HepG2 (cell line): ENCODE data around the gene PTPRM. TPM values are rescaled to one million over a fixed set of nuclear protein-coding genes. Genes with fewer than 3 reads are reported as not detected.

Experiments
- ATAC-seq: fragments of 200-7000 bp; cut with Tn5 transposase; 3 replicates; pipeline ENCODE4 v1.9.1; 2020; ENCODE audit warnings: mild to moderate bottlenecking, moderate library complexity
- BruUV-seq: library from RNA; stranded (reverse); fragments of 400-500 nt; replicated peaks from 2 replicates; lab custom pipeline; 2021; lab: Mats Ljungman, UMichigan
- CTCF ChIA-PET: fragments of 300-600 bp; formaldehyde crosslinking; extraction: SDS; loops from one replicate; lab custom pipeline; 2021; ENCODE audit warnings: low total read pairs, inconsistent platforms, low intra/inter-chr PET ratio; lab: Yijun Ruan, JAX
- POLR2A ChIA-PET: fragments of 350-600 bp; sonication (Branson Sonifier 250); formaldehyde crosslinking; loops from one replicate; lab custom pipeline; 2020; ENCODE audit warnings: antibody characterized with exemption, inconsistent platforms; lab: Yijun Ruan, JAX
- DNase-seq: peaks from one replicate; pipeline ENCODE4 v3.0.0-alpha.2; 2015; ENCODE audit warnings: low spot score
- FAIRE-seq: peaks from 3 replicates; lab custom pipeline; 2011; peaks lifted over from hg19 to GRCh38; lab: Jason Lieb, UNC
- H2AFZ ChIP-seq: one replicate; pipeline ENCODE4 v1.6.1; 2011; ENCODE audit warnings: low read length, inconsistent platforms
- H3K27ac ChIP-seq: fragments of 300-600 bp; 3 replicates; pipeline ENCODE4 v1.8.0; 2011; ENCODE audit warnings: mixed run types, mild to moderate bottlenecking, mixed read lengths, low read length, inconsistent platforms; ENCODE audit not compliant: insufficient read depth; ENCODE audit errors: extremely low read length
- H3K27me3 ChIP-seq, 2 experiments: fragments of 200-600 bp in 1 of 2; 2 replicates in 1 of 2; 3 replicates in 1 of 2; pipeline versions ENCODE4 v1.6.0 to v1.8.0; 2011; ENCODE audit warnings: low read length in 2 of 2, mild to moderate bottlenecking in 2 of 2, moderate library complexity in 2 of 2, inconsistent platforms in 1 of 2; ENCODE audit not compliant: insufficient read depth in 2 of 2, control insufficient read depth in 1 of 2
- H3K36me3 ChIP-seq, 2 experiments: fragments of 200-600 bp in 1 of 2; replicated peaks in 1 of 2; 2 replicates in 1 of 2; 3 replicates in 1 of 2; pipeline versions ENCODE4 v1.5.1 to v1.8.0; 2011; ENCODE audit warnings: low read length in 2 of 2, inconsistent platforms in 1 of 2; ENCODE audit not compliant: insufficient read depth in 2 of 2, control insufficient read depth in 1 of 2
- H3K4me1 ChIP-seq: 2 replicates; pipeline ENCODE4 v1.5.1; 2012; ENCODE audit warnings: low read length, inconsistent platforms; ENCODE audit not compliant: insufficient read depth
- H3K4me2 ChIP-seq: 2 replicates; pipeline ENCODE4 v1.6.0; 2011; ENCODE audit warnings: low read depth, low read length, inconsistent platforms
- H3K4me3 ChIP-seq, 3 experiments: fragments of 200-600 bp in 1 of 3; sonication (generic), shearing (Covaris generic) in 1 of 3; replicated peaks in 1 of 3; 2 replicates each; pipeline ENCODE4 v1.5.1; 2011 to 2016; ENCODE audit warnings: low read length in 3 of 3, inconsistent platforms in 2 of 3, low read depth in 2 of 3, mild to moderate bottlenecking in 2 of 3, control low read depth in 1 of 3, mixed read lengths in 1 of 3; ENCODE audit not compliant: insufficient read depth in 1 of 3
- H3K79me2 ChIP-seq: one replicate; pipeline ENCODE4 v1.6.1; 2011; ENCODE audit warnings: low read length, inconsistent platforms; ENCODE audit not compliant: insufficient read depth
- H3K9ac ChIP-seq: 2 replicates; pipeline ENCODE4 v1.6.0; 2011; ENCODE audit warnings: mild to moderate bottlenecking, low read depth, low read length, inconsistent platforms; ENCODE audit not compliant: insufficient read depth
- H3K9me3 ChIP-seq: 2 replicates; pipeline ENCODE4 v1.5.1; 2012; ENCODE audit warnings: mild to moderate bottlenecking, low read length
- H4K20me1 ChIP-seq: 2 replicates; pipeline ENCODE4 v1.6.0; 2011; ENCODE audit warnings: inconsistent platforms, mild to moderate bottlenecking, low read length, moderate library complexity; ENCODE audit not compliant: insufficient read depth
- ELK4 ChIP-seq: sonication (generic); formaldehyde crosslinking; IDR thresholded peaks from 2 replicates; pipeline ENCODE4 v1.9.0; 2021; ENCODE audit warnings: missing genetic modification reagents, borderline replicate concordance
- HDAC6 ChIP-seq: fragments of 200-600 bp; sonication (generic); IDR thresholded peaks from 2 replicates; pipeline ENCODE4 v1.7.0; 2017; ENCODE audit warnings: mild to moderate bottlenecking, antibody characterized with exemption, low read length, low read depth
- NPAS2 ChIP-seq: sonication (generic); formaldehyde crosslinking; IDR thresholded peaks from 2 replicates; pipeline ENCODE4 v1.8.0; 2022; ENCODE audit warnings: mild to moderate bottlenecking, missing genetic modification reagents, borderline replicate concordance
- PCBP1 ChIP-seq: fragments of 200-400 bp; formaldehyde crosslinking; IDR thresholded peaks from 2 replicates; pipeline ENCODE4 v1.6.1; 2017; ENCODE audit warnings: mild to moderate bottlenecking, low read depth, low read length, borderline replicate concordance
- SNAPC2 ChIP-seq: sonication (generic); formaldehyde crosslinking; IDR thresholded peaks from 2 replicates; pipeline ENCODE4 v1.8.1; 2022; ENCODE audit warnings: mild to moderate bottlenecking, missing genetic modification reagents
- TFDP1 ChIP-seq: IDR thresholded peaks from 2 replicates; pipeline ENCODE4 v1.6.1; 2016; ENCODE audit warnings: missing compliant biosample characterization, missing genetic modification reagents, borderline replicate concordance
- ZBTB21 ChIP-seq: sonication (generic); formaldehyde crosslinking; IDR thresholded peaks from 2 replicates; pipeline ENCODE4 v1.4.0; 2020; ENCODE audit warnings: missing genetic modification reagents
- ZFP41 ChIP-seq: sonication (generic); formaldehyde crosslinking; IDR thresholded peaks from 2 replicates; pipeline ENCODE4 v1.4.0; 2020; ENCODE audit warnings: mild to moderate bottlenecking, missing genetic modification reagents, borderline replicate concordance
- ZNF20 ChIP-seq: sonication (generic); formaldehyde crosslinking; IDR thresholded peaks from 2 replicates; pipeline ENCODE4 v1.4.0; 2020; ENCODE audit warnings: mild to moderate bottlenecking, moderate library complexity, missing genetic modification reagents
- ZNF256 ChIP-seq: sonication (generic); formaldehyde crosslinking; conservative IDR thresholded peaks from 2 replicates; pipeline ENCODE4 v1.4.0; 2020; ENCODE audit warnings: missing genetic modification reagents
- ZNF468 ChIP-seq: sonication (generic); formaldehyde crosslinking; IDR thresholded peaks from 2 replicates; pipeline ENCODE4 v1.8.0; 2022; ENCODE audit warnings: mild to moderate bottlenecking, moderate library complexity, missing genetic modification reagents
- ZNF644 ChIP-seq: IDR thresholded peaks from 2 replicates; pipeline ENCODE4 v1.6.1; 2016; ENCODE audit warnings: low read depth
- ZNF780A ChIP-seq: sonication (generic); formaldehyde crosslinking; IDR thresholded peaks from 2 replicates; pipeline ENCODE4 v1.8.0; 2022; ENCODE audit warnings: mild to moderate bottlenecking, missing genetic modification reagents, moderate library complexity
- ZNF83 ChIP-seq: sonication (generic); formaldehyde crosslinking; IDR thresholded peaks from 2 replicates; pipeline ENCODE4 v1.4.0; 2020; ENCODE audit warnings: missing genetic modification reagents, mild to moderate bottlenecking, borderline replicate concordance
- WGBS: methylation state at CpG from one replicate; pipeline ENCODE4 v1.1.6; 2017; ENCODE audit warnings: low lambda C conversion rate; 5-methylcytosine and 5-hydroxymethylcytosine counted together
- in situ Hi-C: cut with HindIII; loops from 2 replicates; pipeline ENCODE4 v1.10.0; 2017; ENCODE audit warnings: low pct_unique_long_range_greater_than_20kb; ENCODE audit not compliant: extremely low pct_ligation_motif_present
- intact Hi-C: fragments of 100-400 bp; cut with micrococcal nuclease; formaldehyde crosslinking; loops from one replicate; pipeline ENCODE4 v1.10.0; 2022; ENCODE audit not compliant: unreplicated experiment
- polyA plus RNA-seq, 8 experiments: library from polyadenylated mRNA; depleted of rRNA in 3 of 8; stranded (reverse) in 7 of 8; unstranded in 1 of 8; fragments of >200 nt; fragmentation: Illumina TruSeq in 4 of 8; extraction: Trizol in 4 of 8; gene quantifications; 2 replicates each; pipeline versions ENCODE4 v1.2.1 to v1.2.3, GENCODE V29; 2011 to 2016; ENCODE audit warnings: low read depth in 4 of 8, missing spikeins in 1 of 8, mixed read lengths in 1 of 8; ENCODE audit not compliant: insufficient read depth in 1 of 8
- total RNA-seq, 5 experiments: library from RNA; depleted of rRNA; stranded (reverse); fragments of >200 nt; fragmentation: Illumina TruSeq; extraction: Trizol; gene quantifications; 2 replicates each; pipeline ENCODE4 v1.2.3, GENCODE V29; 2016; ENCODE audit warnings: low read depth in 1 of 5

Gene PTPRM
- total and polyA plus RNA-seq, 2 of the 13 experiments (the other 11 are each of a cell fraction or from before 2014, with no cell fraction given), result 12.6 to 108 TPM

- Histone ChIP-seq H3K9me3 (no peaks in the 10 kb centered on the region), H3K27me3 (no peaks in the 10 kb centered on the region), H3K27ac (no peak overlapping the region), H4K20me1 (no peaks in the 10 kb centered on the region), H3K4me2 (no peak overlapping the region), H3K9ac (no peak overlapping the region), H2AFZ (no peak overlapping the region), H3K4me1 (no peaks in the 10 kb centered on the region), H3K4me3 (no peak overlapping the region), H3K79me2 (no peaks in the 10 kb centered on the region), H3K36me3 (peaks cover 10 to 21% of the 10 kb centered on the region in 2 experiments; a peak in 4 of 5 replicates)
- POLR2A ChIA-PET, result no interaction called here
- CTCF ChIA-PET, result no interaction called here
- intact Hi-C loops, result no loop called here
- WGBS, result 89% methylated on average over 3 of the region's 3 CpGs
- ATAC-seq (no peak), FAIRE-seq (no peak), DNase-seq (no peak)
- in situ Hi-C loops, result loop anchor here (25.0 kb wide), 1 partner anchor 1113 kb away; no protein-coding TSS in a partner anchor
- no TSS peak for BruUV-seq
- TF ChIP-seq PCBP1, result no peak
- TF ChIP-seq ZFP41, result no peak
- TF ChIP-seq ZNF780A (CRISPR knock-in tag), result no peak
- no peak for TF ChIP-seq ZNF468 (CRISPR knock-in tag)
- TF ChIP-seq ZNF256 (CRISPR knock-in tag), result no peak
- TF ChIP-seq ZBTB21 (CRISPR knock-in tag), result no peak
- TF ChIP-seq NPAS2 (CRISPR knock-in tag), result no peak
- TF ChIP-seq ELK4, result no peak
- no peak for TF ChIP-seq ZNF83 (CRISPR knock-in tag)
- TF ChIP-seq ZNF20, result no peak
- TF ChIP-seq HDAC6, result no peak
- TF ChIP-seq TFDP1 (CRISPR knock-in tag), result no peak
- TF ChIP-seq SNAPC2, result no peak
- TF ChIP-seq ZNF644 (CRISPR knock-in tag), result no peak
Measured at GRCh38 chr18:8375249-8375648, 808.1 kb downstream of the PTPRM start.
